Panc1 (cell line): ENCODE measurements around the gene PTPRF.

Source experiments
- CTCF ChIP-seq: fragments of 450-650 bp; IDR thresholded peaks from 2 replicates; pipeline ENCODE4 v1.5.1; 2017; ENCODE audit warnings: mild to moderate bottlenecking
- POLR2AphosphoS5 ChIP-seq: IDR thresholded peaks from 2 replicates; pipeline ENCODE4 v1.6.1; 2012; ENCODE audit warnings: mild to moderate bottlenecking, low read depth, low read length, moderate library complexity
- SIN3A ChIP-seq: IDR thresholded peaks from 2 replicates; pipeline ENCODE4 v1.6.1; 2012; ENCODE audit warnings: low read depth, mild to moderate bottlenecking, low read length, moderate library complexity, borderline replicate concordance; ENCODE audit not compliant: insufficient read depth

GRCh38 chr1:43644558-43644957 is 113.9 kb downstream of the PTPRF start:
- TF ChIP-seq POLR2AphosphoS5 (no peak), SIN3A (no peak), CTCF (no peak)
